Keratinocyte (primary cell): ENCODE measurements around the gene ST8SIA6. TPM values are rescaled to one million over a fixed set of nuclear protein-coding genes. Genes with fewer than 3 reads are reported as not detected.

Source experiments
- DNase-seq: peaks from one replicate; pipeline ENCODE4 v3.0.0-alpha.2; 2011; ENCODE audit warnings: low read depth, missing footprints, low spot score
- FAIRE-seq: peaks from 2 replicates; lab custom pipeline; 2011; peaks lifted over from hg19 to GRCh38; lab: Jason Lieb, UNC
- H2AFZ ChIP-seq: 2 replicates; pipeline ENCODE4 v1.6.0; 2012; ENCODE audit warnings: low read length, control low read depth, inconsistent platforms; ENCODE audit not compliant: control insufficient read depth
- H3K27ac ChIP-seq: 2 replicates; pipeline ENCODE4 v1.5.1; 2011; ENCODE audit warnings: low read length; ENCODE audit not compliant: control insufficient read depth, insufficient read depth
- H3K27me3 ChIP-seq: 3 replicates; pipeline ENCODE4 v1.6.0; 2011; ENCODE audit warnings: low read length; ENCODE audit not compliant: control insufficient read depth, insufficient read depth; ENCODE audit errors: extremely low read depth
- H3K36me3 ChIP-seq, 2 experiments: 2 replicates in 1 of 2; 3 replicates in 1 of 2; pipeline ENCODE4 v1.5.1; 2011; ENCODE audit warnings: low read length in 2 of 2, mild to moderate bottlenecking in 1 of 2; ENCODE audit not compliant: control insufficient read depth in 2 of 2, insufficient read depth in 2 of 2; ENCODE audit errors: extremely low read depth in 1 of 2
- H3K4me1 ChIP-seq: 3 replicates; pipeline ENCODE4 v1.5.1; 2011; ENCODE audit warnings: low read length; ENCODE audit not compliant: control insufficient read depth, insufficient read depth; ENCODE audit errors: extremely low read depth
- H3K4me2 ChIP-seq: 3 replicates; pipeline ENCODE4 v1.6.0; 2011; ENCODE audit warnings: low read depth, low read length; ENCODE audit not compliant: control insufficient read depth, insufficient read depth; ENCODE audit errors: extremely low read depth
- H3K4me3 ChIP-seq, 3 experiments: fragments of 200-600 bp in 1 of 3; sonication (generic) in 1 of 3; 2 replicates in 2 of 3; 3 replicates in 1 of 3; pipeline ENCODE4 v1.5.1; 2011 to 2016; ENCODE audit warnings: low read length in 3 of 3, mild to moderate bottlenecking in 3 of 3, control low read depth in 2 of 3, inconsistent platforms in 1 of 3, low read depth in 1 of 3, mixed read lengths in 1 of 3, mixed run types in 1 of 3, moderate library complexity in 1 of 3; ENCODE audit not compliant: control insufficient read depth in 2 of 3, insufficient read depth in 2 of 3; ENCODE audit errors: extremely low read depth in 1 of 3
- H3K79me2 ChIP-seq: 2 replicates; pipeline ENCODE4 v1.6.0; 2012; ENCODE audit warnings: low read length; ENCODE audit not compliant: control insufficient read depth, insufficient read depth
- H3K9ac ChIP-seq: 3 replicates; pipeline ENCODE4 v1.6.0; 2011; ENCODE audit warnings: low read length; ENCODE audit not compliant: control insufficient read depth, insufficient read depth; ENCODE audit errors: extremely low read depth
- H3K9me1 ChIP-seq: 3 replicates; pipeline ENCODE4 v1.6.0; 2011; ENCODE audit warnings: low read length; ENCODE audit not compliant: control insufficient read depth, insufficient read depth; ENCODE audit errors: extremely low read depth
- H3K9me3 ChIP-seq: 2 replicates; pipeline ENCODE4 v1.5.1; 2012; ENCODE audit warnings: low read depth, low read length; ENCODE audit not compliant: control insufficient read depth
- H4K20me1 ChIP-seq: 3 replicates; pipeline ENCODE4 v1.6.0; 2011; ENCODE audit warnings: low read length; ENCODE audit not compliant: control insufficient read depth, insufficient read depth; ENCODE audit errors: extremely low read depth
- EZH2 ChIP-seq: IDR thresholded peaks from one replicate; pipeline ENCODE4 v1.6.1; 2012; ENCODE audit warnings: inconsistent platforms, mild to moderate bottlenecking, low read length, moderate library complexity
- dilution Hi-C: fragments of 300-500 bp; cut with MboI; formaldehyde crosslinking; loops from one replicate; pipeline ENCODE4 v1.7.0; 2020; ENCODE audit warnings: low sequenced_read_pairs; ENCODE audit not compliant: extremely low pct_ligation_motif_present
- polyA plus RNA-seq, 5 experiments: library from polyadenylated mRNA; depleted of rRNA in 3 of 5; stranded (reverse) in 3 of 5; stranded (forward) in 1 of 5; unstranded in 1 of 5; fragments of >200 nt; gene quantifications; 1 replicate in 1 of 5; 2 replicates in 3 of 5; 3 replicates in 1 of 5; pipeline versions ENCODE4 v1.2.1 to v1.2.3, GENCODE V29; 2011 to 2012; ENCODE audit warnings: missing spikeins in 2 of 5, low read depth in 1 of 5, low replicate concordance in 1 of 5
- TF ChIP-seq, protein P1 (sequence below), 3 experiments: IDR thresholded peaks in 1 of 3; conservative IDR thresholded peaks in 1 of 3; optimal IDR thresholded peaks in 1 of 3; 2 replicates in 2 of 3; 3 replicates in 1 of 3; pipeline versions ENCODE3 to v1.5.1; 2011; ENCODE audit warnings: low read length in 3 of 3, mild to moderate bottlenecking in 3 of 3, moderate library complexity in 2 of 3, control low read depth in 1 of 3, inconsistent platforms in 1 of 3; ENCODE audit not compliant: insufficient read depth in 2 of 3; ENCODE audit errors: extremely low read depth in 1 of 3

Gene ST8SIA6
- polyA plus RNA-seq, 1 donor (not counting 4 experiments of a cell fraction or from before 2014, with no cell fraction given), result not detected

- Histone ChIP-seq H2AFZ (peak overlapping the region; percentile 53), H3K9ac (no peak overlapping the region), H3K9me3 (no peaks in the 10 kb centered on the region), H3K4me3 (peak overlapping the region in 2 of 3 experiments; percentile 26 to 30), H3K79me2 (no peaks in the 10 kb centered on the region), H3K4me2 (peak overlapping the region; percentile 63), H3K9me1 (no peaks in the 10 kb centered on the region), H4K20me1 (no peaks in the 10 kb centered on the region), H3K27me3 (no peaks in the 10 kb centered on the region), H3K27ac (no peak overlapping the region), H3K4me1 (peaks cover 7% of the 10 kb centered on the region), H3K36me3 (no peaks in the 10 kb centered on the region)
- TF ChIP-seq EZH2, result no peak
- TF ChIP-seq, protein P1, sequence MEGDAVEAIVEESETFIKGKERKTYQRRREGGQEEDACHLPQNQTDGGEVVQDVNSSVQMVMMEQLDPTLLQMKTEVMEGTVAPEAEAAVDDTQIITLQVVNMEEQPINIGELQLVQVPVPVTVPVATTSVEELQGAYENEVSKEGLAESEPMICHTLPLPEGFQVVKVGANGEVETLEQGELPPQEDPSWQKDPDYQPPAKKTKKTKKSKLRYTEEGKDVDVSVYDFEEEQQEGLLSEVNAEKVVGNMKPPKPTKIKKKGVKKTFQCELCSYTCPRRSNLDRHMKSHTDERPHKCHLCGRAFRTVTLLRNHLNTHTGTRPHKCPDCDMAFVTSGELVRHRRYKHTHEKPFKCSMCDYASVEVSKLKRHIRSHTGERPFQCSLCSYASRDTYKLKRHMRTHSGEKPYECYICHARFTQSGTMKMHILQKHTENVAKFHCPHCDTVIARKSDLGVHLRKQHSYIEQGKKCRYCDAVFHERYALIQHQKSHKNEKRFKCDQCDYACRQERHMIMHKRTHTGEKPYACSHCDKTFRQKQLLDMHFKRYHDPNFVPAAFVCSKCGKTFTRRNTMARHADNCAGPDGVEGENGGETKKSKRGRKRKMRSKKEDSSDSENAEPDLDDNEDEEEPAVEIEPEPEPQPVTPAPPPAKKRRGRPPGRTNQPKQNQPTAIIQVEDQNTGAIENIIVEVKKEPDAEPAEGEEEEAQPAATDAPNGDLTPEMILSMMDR (optimal IDR thresholded peaks at IDR 0.05 in 1 of 3, IDR thresholded peaks at IDR 0.05 in 1 of 3, conservative IDR thresholded peaks at IDR 0.05 in 1 of 3; ENCODE audit: extremely low read depth in 1 of 3, insufficient read depth in 2 of 3, low read length in 3 of 3), result no peak
- dilution Hi-C loops, result no loop called here
- peak; percentile 87 for FAIRE-seq
- DNase-seq, result no peak
Measured at GRCh38 chr10:17387861-17388503, 66.4 kb downstream of the ST8SIA6 start.

- H2AFZ ChIP-seq, result no peak overlapping the region
- no peaks in the 10 kb centered on the region for H3K9me1 ChIP-seq
- peaks cover 7% of the 10 kb centered on the region for H3K4me1 ChIP-seq
- no peak overlapping the region for H3K9ac ChIP-seq
- no peak overlapping the region for H3K4me3 ChIP-seq
- H3K79me2 ChIP-seq, result no peaks in the 10 kb centered on the region
- DNase-seq (no peak), FAIRE-seq (no peak)
- H4K20me1 ChIP-seq, result no peaks in the 10 kb centered on the region
- TF ChIP-seq, protein P1 (optimal IDR thresholded peaks at IDR 0.05 in 1 of 3, IDR thresholded peaks at IDR 0.05 in 1 of 3, conservative IDR thresholded peaks at IDR 0.05 in 1 of 3; ENCODE audit: extremely low read depth in 1 of 3, insufficient read depth in 2 of 3, low read length in 3 of 3), result no peak
- TF ChIP-seq EZH2, result no peak
- no peaks in the 10 kb centered on the region for H3K9me3 ChIP-seq
- no peak overlapping the region for H3K27ac ChIP-seq
- no peak overlapping the region for H3K4me2 ChIP-seq
- no peaks in the 10 kb centered on the region for H3K36me3 ChIP-seq
- dilution Hi-C loops, result no loop called here
- H3K27me3 ChIP-seq, result no peaks in the 10 kb centered on the region
Measured at GRCh38 chr10:17386616-17387075, 67.7 kb downstream of the ST8SIA6 start.
